Small intestine (tissue), 7 donors: ENCODE measurements around the gene SETBP1. TPM values are rescaled to one million over a fixed set of nuclear protein-coding genes. Genes with fewer than 3 reads are reported as not detected.

Source experiments
- DNase-seq, 2 donors: peaks; one replicate each; pipeline versions ENCODE4 v3.0.0 to v3.0.0-alpha.2; 2013
- FAIRE-seq: peaks from 2 replicates; lab custom pipeline; 2012; peaks lifted over from hg19 to GRCh38; lab: Jason Lieb, UNC
- H3K27ac ChIP-seq, 3 donors: one replicate each; pipeline ENCODE4 v1.5.1; 2013; ENCODE audit warnings: low read length in 2 of 3, mild to moderate bottlenecking in 2 of 3, control low read depth in 1 of 3, inconsistent platforms in 1 of 3, low read depth in 1 of 3, moderate library complexity in 1 of 3
- H3K27me3 ChIP-seq, 3 donors: one replicate each; pipeline ENCODE4 v1.6.1; 2013; ENCODE audit warnings: low read length in 3 of 3, inconsistent platforms in 1 of 3; ENCODE audit not compliant: control insufficient read depth in 3 of 3, insufficient read depth in 3 of 3
- H3K36me3 ChIP-seq, 3 donors: one replicate each; pipeline ENCODE4 v1.6.1; 2013; ENCODE audit warnings: low read length in 3 of 3, inconsistent platforms in 1 of 3, low read depth in 1 of 3, mild to moderate bottlenecking in 1 of 3, moderate library complexity in 1 of 3; ENCODE audit not compliant: control insufficient read depth in 3 of 3, insufficient read depth in 2 of 3
- H3K4me1 ChIP-seq, 3 donors: one replicate each; pipeline ENCODE4 v1.6.1; 2013; ENCODE audit warnings: low read length in 2 of 3, inconsistent platforms in 1 of 3, low read depth in 1 of 3, mild to moderate bottlenecking in 1 of 3, moderate library complexity in 1 of 3; ENCODE audit not compliant: control insufficient read depth in 3 of 3, insufficient read depth in 2 of 3
- H3K4me3 ChIP-seq, 3 donors: one replicate each; pipeline ENCODE4 v1.5.1; 2013; ENCODE audit warnings: low read length in 3 of 3, control low read depth in 1 of 3, inconsistent platforms in 1 of 3, low read depth in 1 of 3, mild to moderate bottlenecking in 1 of 3, moderate library complexity in 1 of 3
- H3K9me3 ChIP-seq, 2 donors: one replicate each; pipeline ENCODE4 v1.6.1; 2013; ENCODE audit warnings: low read depth in 1 of 2, low read length in 1 of 2; ENCODE audit not compliant: control insufficient read depth in 2 of 2, insufficient read depth in 1 of 2
- WGBS, 3 donors: extraction: QIAGEN DNeasy Blood & Tissue Kit; methylation state at CpG; one replicate each; pipeline ENCODE4 v1.1.7; 2013; 5-methylcytosine and 5-hydroxymethylcytosine counted together
- polyA plus RNA-seq, 4 donors: library from polyadenylated mRNA; stranded (reverse) in 3 of 4; unstranded in 1 of 4; fragments of 200-250 nt in 3 of 4; fragments of 120-200 nt in 1 of 4; gene quantifications; one replicate each; pipeline versions ENCODE4 v1.2.1 to v1.2.3, GENCODE V29; 2013
- donor health status: healthy with polysubstance abuse.
- donor health status: control.
- donor health status: control.
- donor health status: Bipolar disorder and iron deficiency.
- donor health status: healthy.

SETBP1 gene
- polyA plus RNA-seq, 4 donors = 0.54 to 5.8 (median 1.8) TPM; not detected in 1

DNA sequence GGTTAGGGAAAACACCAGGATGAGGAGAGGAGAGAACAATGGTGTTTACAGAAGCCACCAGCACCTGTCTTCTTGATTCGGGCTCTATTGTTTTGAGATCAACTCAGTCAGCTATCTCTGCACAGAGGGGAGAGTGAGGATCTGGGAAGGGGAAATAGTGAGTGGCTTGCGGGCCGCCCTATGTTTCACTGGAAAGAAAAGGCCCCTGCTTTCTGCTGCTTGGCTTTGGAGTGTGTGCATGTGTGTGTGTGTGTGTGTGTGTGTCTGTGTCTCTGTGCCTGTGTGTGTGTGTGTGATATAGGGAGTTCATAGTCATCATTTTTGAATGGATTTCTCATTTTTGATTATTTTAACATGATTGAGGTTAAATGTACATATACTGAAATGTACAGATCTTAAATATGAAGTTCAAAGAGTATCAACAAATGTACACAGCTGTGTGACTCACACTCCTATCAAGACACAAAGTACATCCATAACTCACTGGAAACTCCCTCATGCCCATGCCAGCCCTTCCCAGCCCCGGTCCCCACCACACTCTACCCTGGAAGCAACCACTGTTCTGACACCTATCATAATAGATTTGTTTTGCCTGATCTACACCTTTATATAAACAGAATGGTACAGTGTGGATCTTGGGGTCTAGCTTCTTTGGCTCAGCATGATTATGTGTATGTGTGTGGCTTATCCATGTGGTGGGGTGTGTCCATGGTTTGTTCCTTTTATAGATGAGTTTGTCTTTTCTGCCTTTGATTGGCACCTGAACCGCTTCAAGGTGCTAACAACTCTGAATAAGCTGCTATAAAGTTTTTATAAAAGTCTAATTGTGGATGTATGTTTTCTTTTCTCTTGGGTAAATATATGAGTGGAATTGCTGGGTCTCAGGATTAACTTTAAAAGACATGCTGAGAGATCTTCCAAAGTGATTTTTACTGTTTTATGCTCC is 258.3 kb downstream of the SETBP1 start:
- no peak for FAIRE-seq
- Histone ChIP-seq H3K4me1 (peaks cover 2 to 26% (median 5%) of the 10 kb centered on the region in 3 donors), H3K27ac (peak overlapping the region; percentile 21 to 78 (median 61)), H3K4me3 (peak overlapping the region in 1 of 3 donors; percentile 8), H3K36me3 (no peaks in the 10 kb centered on the region), H3K9me3 (no peaks in the 10 kb centered on the region), H3K27me3 (no peaks in the 10 kb centered on the region)
- WGBS, 3 donors = 18 to 63% (median 52%) methylated on average over 5 of the region's 5 CpGs
- DNase-seq = peak; percentile 60 to 80

DNA sequence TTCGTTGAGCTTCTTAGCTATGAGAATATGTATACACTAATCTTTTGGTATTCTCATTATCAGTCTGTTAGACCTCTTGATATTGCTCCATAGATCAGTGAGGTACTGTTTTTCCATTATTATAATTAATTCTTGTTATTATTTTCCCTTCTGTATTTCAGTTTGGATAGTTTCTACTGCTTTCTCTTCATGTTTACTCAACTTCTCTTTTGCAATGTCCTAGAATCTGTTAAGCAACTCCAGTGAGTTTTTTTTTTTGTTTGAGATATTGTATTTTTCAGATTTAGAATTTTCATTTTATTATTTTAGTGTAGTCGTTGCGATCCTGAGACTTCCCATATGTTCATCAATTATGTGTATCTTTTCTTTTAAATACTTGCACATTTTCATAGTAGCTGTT is 260.8 kb downstream of the SETBP1 start:
- FAIRE-seq = no peak
- DNase-seq = no peak
- WGBS, 3 donors = 79 to 93% (median 81%) methylated on average over 3 of the region's 3 CpGs
- no peak overlapping the region for H3K27ac ChIP-seq
- peaks cover 2 to 19% (median 5%) of the 10 kb centered on the region in 3 donors for H3K4me1 ChIP-seq
- no peaks in the 10 kb centered on the region for H3K27me3 ChIP-seq
- no peaks in the 10 kb centered on the region for H3K36me3 ChIP-seq
- H3K4me3 ChIP-seq = no peak overlapping the region
- no peaks in the 10 kb centered on the region for H3K9me3 ChIP-seq

DNA sequence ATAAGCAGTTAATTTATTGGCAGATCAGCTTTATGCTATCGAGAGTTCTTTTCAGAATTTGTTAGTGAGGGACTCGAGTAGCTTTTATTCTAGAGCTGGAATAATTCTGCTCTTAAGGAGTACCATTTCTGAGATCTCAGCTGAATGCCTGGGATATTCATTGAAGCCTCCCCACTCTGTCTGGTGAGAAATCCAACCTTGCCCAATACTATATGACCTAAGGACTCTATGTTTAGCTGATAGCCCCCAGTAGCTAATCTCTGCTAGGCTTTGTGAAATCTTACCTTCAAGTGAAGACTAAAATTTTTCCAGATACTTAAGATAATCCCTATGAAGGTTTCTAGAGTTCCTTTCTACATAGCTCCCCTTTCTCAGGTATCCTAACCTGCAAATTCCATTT is 261.4 kb downstream of the SETBP1 start:
- Histone ChIP-seq H3K9me3 (no peaks in the 10 kb centered on the region), H3K4me3 (no peak overlapping the region), H3K4me1 (peaks cover 2 to 19% (median 5%) of the 10 kb centered on the region in 3 donors), H3K27me3 (no peaks in the 10 kb centered on the region), H3K36me3 (no peaks in the 10 kb centered on the region), H3K27ac (no peak overlapping the region)
- no peak for FAIRE-seq
- 87 to 94% (median 94%) methylated on average over 2 of the region's 2 CpGs for WGBS, 3 donors
- no peak for DNase-seq

GRCh38 chr18:44943311-44943881 is 262.7 kb downstream of the SETBP1 start:
- no peaks in the 10 kb centered on the region for H3K36me3 ChIP-seq
- H3K4me1 ChIP-seq = peaks cover 2 to 10% (median 2%) of the 10 kb centered on the region in 3 donors
- no peaks in the 10 kb centered on the region for H3K27me3 ChIP-seq
- DNase-seq (no peak), FAIRE-seq (no peak)
- H3K27ac ChIP-seq = no peak overlapping the region
- H3K4me3 ChIP-seq = no peak overlapping the region
- H3K9me3 ChIP-seq = no peaks in the 10 kb centered on the region
- 62 to 85% (median 79%) methylated on average over 2 of the region's 2 CpGs for WGBS, 3 donors

DNA sequence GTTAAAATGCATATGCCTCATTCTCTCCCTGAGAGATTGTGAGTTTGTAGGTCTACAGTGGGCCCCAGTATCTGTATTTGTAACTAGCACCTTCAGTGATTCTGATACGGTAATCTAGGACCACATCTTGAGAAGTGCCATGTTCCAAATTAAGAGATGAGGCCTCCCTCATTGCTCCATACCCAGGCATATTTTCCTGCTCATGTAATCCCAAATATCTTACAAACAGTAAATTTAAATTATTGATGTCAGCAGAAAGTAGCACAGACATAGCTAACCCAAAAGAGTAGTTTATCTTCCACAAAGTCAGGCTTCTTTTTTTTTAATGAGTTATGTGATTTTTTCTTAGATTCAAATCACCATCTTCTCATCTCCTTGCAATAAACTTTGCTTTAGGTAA is 263.8 kb downstream of the SETBP1 start:
- FAIRE-seq (no peak), DNase-seq (no peak)
- H3K4me3 ChIP-seq = no peak overlapping the region
- no peaks in the 10 kb centered on the region for H3K27me3 ChIP-seq
- no peak overlapping the region for H3K27ac ChIP-seq
- H3K4me1 ChIP-seq = peaks cover 0 to 1% (median 0%) of the 10 kb centered on the region in 3 donors
- WGBS, 3 donors = 70 to 92% (median 86%) methylated on average over 1 of the region's 1 CpG
- H3K9me3 ChIP-seq = no peaks in the 10 kb centered on the region
- H3K36me3 ChIP-seq = no peaks in the 10 kb centered on the region

DNA sequence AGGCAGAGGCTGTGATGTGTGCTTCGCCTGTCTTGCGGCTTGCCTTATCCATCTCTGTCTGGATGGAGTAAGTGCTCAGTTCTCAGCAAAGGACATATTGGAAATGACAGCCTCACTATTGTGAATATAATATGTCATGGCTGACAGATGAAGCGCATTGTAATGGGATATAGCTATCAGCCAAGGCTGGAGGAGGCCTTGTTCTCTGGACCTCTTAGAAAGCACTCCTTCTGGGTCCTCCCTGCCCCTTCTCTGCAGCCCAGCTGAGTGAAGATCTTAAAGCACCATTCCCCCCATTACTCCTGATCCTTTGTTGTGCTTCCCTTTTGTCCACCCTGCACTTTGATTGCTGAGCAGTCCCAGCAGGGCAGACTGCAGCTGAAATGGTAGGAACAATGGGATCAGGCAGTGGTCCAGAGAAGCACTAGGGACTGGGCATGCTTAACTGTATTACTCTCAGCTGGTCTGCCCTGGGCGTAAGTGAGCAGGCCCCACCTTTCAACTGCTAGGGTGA is 265.3 kb downstream of the SETBP1 start:
- WGBS, 3 donors = 80 to 90% (median 82%) methylated on average over 4 of the region's 4 CpGs
- DNase-seq = no peak
- no peak for FAIRE-seq
- no peak overlapping the region for H3K27ac ChIP-seq
- H3K4me1 ChIP-seq = no peaks in the 10 kb centered on the region
- H3K27me3 ChIP-seq = no peaks in the 10 kb centered on the region
- H3K9me3 ChIP-seq = no peaks in the 10 kb centered on the region
- H3K36me3 ChIP-seq = peaks cover 0 to 10% (median 0%) of the 10 kb centered on the region in 3 donors
- no peak overlapping the region for H3K4me3 ChIP-seq

DNA sequence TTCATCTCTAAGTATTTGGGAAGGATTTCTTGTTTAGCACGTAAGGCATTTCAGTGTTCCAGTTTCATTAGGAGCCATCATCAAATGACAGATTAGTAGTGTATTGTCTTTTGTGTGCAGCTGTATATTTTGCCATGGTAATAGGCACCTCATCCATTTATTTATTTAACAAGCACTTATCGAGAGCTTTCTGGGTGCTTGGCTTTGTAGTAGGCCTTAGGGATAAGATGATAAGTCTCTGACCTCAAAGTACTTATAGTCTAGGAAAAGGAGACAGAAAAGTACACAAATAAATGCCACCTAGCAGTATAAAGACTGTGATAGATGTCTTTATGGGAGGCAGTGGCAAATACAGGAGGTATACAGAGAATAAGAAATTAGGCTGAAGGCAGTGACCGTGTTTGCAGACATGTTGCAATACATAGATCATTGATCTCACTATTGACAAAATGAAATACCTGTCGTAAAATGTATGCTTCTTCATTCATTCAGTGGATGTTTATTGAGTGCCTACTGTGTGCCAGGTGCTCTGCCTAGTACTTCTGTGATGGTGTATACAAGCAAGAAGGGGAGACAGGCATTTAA is 265.9 kb downstream of the SETBP1 start:
- H3K4me1 ChIP-seq = no peaks in the 10 kb centered on the region
- H3K27me3 ChIP-seq = no peaks in the 10 kb centered on the region
- 73 to 84% (median 80%) methylated on average over 4 of the region's 4 CpGs for WGBS, 3 donors
- H3K9me3 ChIP-seq = no peaks in the 10 kb centered on the region
- no peak overlapping the region for H3K27ac ChIP-seq
- H3K4me3 ChIP-seq = no peak overlapping the region
- H3K36me3 ChIP-seq = peaks cover 0 to 16% (median 0%) of the 10 kb centered on the region in 3 donors
- no peak for FAIRE-seq
- no peak for DNase-seq

DNA sequence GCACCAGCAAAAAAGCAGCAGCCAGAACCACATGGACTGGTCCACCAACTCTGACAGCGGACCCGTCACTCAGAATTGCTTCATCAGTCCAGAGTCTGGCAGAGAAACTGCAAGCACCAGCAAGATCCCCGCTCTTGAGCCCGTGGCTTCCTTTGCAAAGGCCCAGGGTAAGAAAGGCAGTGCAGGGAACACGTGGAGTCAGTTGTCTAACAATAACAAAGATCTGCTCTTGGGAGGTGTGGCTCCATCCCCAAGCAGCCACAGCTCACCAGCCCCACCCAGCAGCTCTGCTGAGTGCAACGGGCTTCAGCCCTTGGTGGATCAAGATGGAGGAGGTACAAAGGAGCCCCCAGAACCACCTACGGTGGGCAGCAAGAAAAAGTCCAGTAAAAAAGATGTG is 269.3 kb downstream of the SETBP1 start:
- no peak for DNase-seq
- H3K36me3 ChIP-seq = peaks cover 0 to 28% (median 0%) of the 10 kb centered on the region in 3 donors
- H3K4me3 ChIP-seq = no peak overlapping the region
- no peaks in the 10 kb centered on the region for H3K4me1 ChIP-seq
- no peaks in the 10 kb centered on the region for H3K9me3 ChIP-seq
- no peak overlapping the region for H3K27ac ChIP-seq
- WGBS, 3 donors = 87 to 95% (median 92%) methylated on average over 7 of the region's 7 CpGs
- FAIRE-seq = no peak
- H3K27me3 ChIP-seq = no peaks in the 10 kb centered on the region
